Mesothelial cell of epicardium (in vitro differentiated cells): Measurements from ENCODE around the gene MAP3K6. TPM values are rescaled to one million over a fixed set of nuclear protein-coding genes. Genes with fewer than 3 reads are reported as not detected.

Source experiments
- DNase-seq, 2 experiments: peaks; one replicate each; pipeline ENCODE4 v3.0.0; 2021; ENCODE audit warnings: low spot score in 2 of 2; ENCODE audit not compliant: unreplicated experiment in 2 of 2
- H3K27ac Mint-ChIP-seq: 2 replicates; pipeline ENCODE4 v1.8.0; 2021; ENCODE audit warnings: mixed read lengths
- H3K27me3 Mint-ChIP-seq: 2 replicates; pipeline ENCODE4 v1.8.0; 2021; ENCODE audit warnings: low read depth, mixed read lengths
- H3K36me3 Mint-ChIP-seq: 2 replicates; pipeline ENCODE4 v1.8.0; 2021; ENCODE audit warnings: mixed read lengths
- H3K4me1 Mint-ChIP-seq: 2 replicates; pipeline ENCODE4 v1.8.0; 2021; ENCODE audit warnings: mixed read lengths
- H3K4me3 Mint-ChIP-seq: 2 replicates; pipeline ENCODE4 v1.8.0; 2021; ENCODE audit warnings: mild to moderate bottlenecking, moderate library complexity, mixed read lengths
- H3K9me3 Mint-ChIP-seq: 2 replicates; pipeline ENCODE4 v1.8.0; 2021; ENCODE audit warnings: mixed read lengths
- CTCF ChIP-seq: fragments of 200-600 bp; sonication (generic); IDR thresholded peaks from one replicate; pipeline ENCODE4 v1.5.0; 2021; ENCODE audit warnings: antibody characterized with exemption; ENCODE audit not compliant: unreplicated experiment
- total RNA-seq: library from RNA; stranded (reverse); gene quantifications from 3 replicates; pipeline ENCODE4 v1.2.1, GENCODE V29; 2021

Gene MAP3K6
- total RNA-seq, 1 donor from 2014 or later: 13.7 TPM

GRCh38 chr1:27306892-27307761, 59.6 kb downstream of the MAP3K6 start:
- Mint-ChIP-seq H3K36me3 (peaks cover 5% of the 10 kb centered on the region), H3K4me1 (peaks cover 6% of the 10 kb centered on the region), H3K27me3 (no peaks in the 10 kb centered on the region), H3K4me3 (no peak overlapping the region), H3K27ac (peak overlapping the region; percentile 82), H3K9me3 (no peaks in the 10 kb centered on the region)
- no peak for DNase-seq
- TF ChIP-seq CTCF: no peak

- no peaks in the 10 kb centered on the region for H3K27me3 Mint-ChIP-seq
- no peak for DNase-seq
- no peak overlapping the region for H3K27ac Mint-ChIP-seq
These were observed 60.7 kb downstream of the MAP3K6 start for GRCh38 chr1:27306071-27306470.

More at GRCh38 chr1:27306071-27306470, 60.7 kb downstream of the MAP3K6 start:
- Mint-ChIP-seq H3K4me1 (peaks cover 9% of the 10 kb centered on the region), H3K36me3 (peaks cover 5% of the 10 kb centered on the region), H3K9me3 (no peaks in the 10 kb centered on the region), H3K4me3 (no peak overlapping the region)
- no peak for TF ChIP-seq CTCF

Other genes starting within 250 kb of the MAP3K6 start
- gene SLC9A1, start 211.8 kb downstream of the MAP3K6 start, total RNA-seq: 32.5 to 34.6 TPM (median 33.9 TPM) in 3 replicates
- 40.2 to 42.2 TPM (median 41.3 TPM) in 3 replicates for gene WDTC1, start 132.3 kb downstream of the MAP3K6 start, total RNA-seq
- 36.0 to 39.1 TPM (median 37.2 TPM) in 3 replicates for gene TMEM222, start 44.8 kb downstream of the MAP3K6 start, total RNA-seq
- 41.0 to 42.8 TPM (median 42.2 TPM) in 3 replicates for gene SYTL1, start 24.9 kb downstream of the MAP3K6 start, total RNA-seq
- 0.22 to 0.24 TPM in 2 of 3 replicates, not detected in the other for gene FCN3, start 7.9 kb upstream of the MAP3K6 start, total RNA-seq
- gene CD164L2, start 16.4 kb upstream of the MAP3K6 start, total RNA-seq: 0.45 to 1.3 TPM (median 0.61 TPM) in 3 replicates
- 1.7 to 2.3 TPM (median 1.7 TPM) in 3 replicates for gene GPR3, start 25.7 kb upstream of the MAP3K6 start, total RNA-seq
- 97.8 to 102 TPM (median 99.3 TPM) in 3 replicates for gene WASF2, start 123.2 kb upstream of the MAP3K6 start, total RNA-seq
- 71.4 to 73.5 TPM (median 72.1 TPM) in 3 replicates for gene AHDC1, start 237.2 kb upstream of the MAP3K6 start, total RNA-seq